GM12878 (cell line): Measurements from ENCODE around the gene LYPD6.

Experiments
- ASH2L ChIP-seq: fragments of 300-600, 200-600 bp; sonication (generic); IDR thresholded peaks from 2 replicates; pipeline ENCODE4 v1.6.1; 2017; ENCODE audit warnings: low read depth, mild to moderate bottlenecking, borderline replicate concordance
- CBFB ChIP-seq: IDR thresholded peaks from 2 replicates; pipeline ENCODE4 v1.6.1; 2016; ENCODE audit warnings: antibody characterized with exemption, low read depth
- CHD4 ChIP-seq: fragments of 200-600 bp; sonication (generic); IDR thresholded peaks from 2 replicates; pipeline ENCODE4 v1.6.1; 2016; ENCODE audit warnings: mild to moderate bottlenecking
- CTCF ChIP-seq, 3 experiments: IDR thresholded peaks in 2 of 3; conservative IDR thresholded peaks in 1 of 3; 2 replicates each; pipeline ENCODE4 v1.5.1; 2011; ENCODE audit warnings: low read depth in 3 of 3, low read length in 3 of 3, mild to moderate bottlenecking in 3 of 3, control low read depth in 2 of 3, moderate library complexity in 2 of 3, inconsistent platforms in 1 of 3, mixed read lengths in 1 of 3; ENCODE audit not compliant: control insufficient read depth in 2 of 3, insufficient read depth in 1 of 3; ENCODE audit errors: extremely low read depth in 1 of 3
- ELK1 ChIP-seq: IDR thresholded peaks from 2 replicates; pipeline ENCODE4 v1.6.1; 2012; ENCODE audit warnings: low read depth, low read length, improper control_type of control experiment
- KDM1A ChIP-seq: fragments of 200-600 bp; sonication (generic); IDR thresholded peaks from 2 replicates; pipeline ENCODE4 v1.6.1; 2016; ENCODE audit warnings: borderline replicate concordance
- POLR2A ChIP-seq: IDR thresholded peaks from 2 replicates; pipeline ENCODE4 v1.6.1; 2011; ENCODE audit warnings: low read depth, mild to moderate bottlenecking, low read length
- SIN3A ChIP-seq: IDR thresholded peaks from 2 replicates; pipeline ENCODE4 v1.6.1; 2012; ENCODE audit warnings: low read depth, low read length, improper control_type of control experiment
- SMARCA5 ChIP-seq: fragments of 450-650 bp; IDR thresholded peaks from 2 replicates; pipeline ENCODE4 v1.6.1; 2017; ENCODE audit warnings: mild to moderate bottlenecking
- TAF1 ChIP-seq: IDR thresholded peaks from 2 replicates; pipeline ENCODE4 v1.6.1; 2011; ENCODE audit warnings: mild to moderate bottlenecking, low read depth, low read length, borderline replicate concordance
- TCF12 ChIP-seq: IDR thresholded peaks from 2 replicates; pipeline ENCODE4 v1.6.1; 2011; ENCODE audit warnings: low read depth, mild to moderate bottlenecking, low read length

GRCh38 chr2:149492923-149493322 lies 162.5 kb downstream of the LYPD6 start:
- TF ChIP-seq CTCF (IDR thresholded peaks at IDR 0.05 in 2 of 3, conservative IDR thresholded peaks at IDR 0.05 in 1 of 3; ENCODE audit: control insufficient read depth in 2 of 3, extremely low read depth in 1 of 3, insufficient read depth in 1 of 3, low read depth in 3 of 3, low read length in 3 of 3), result no peak
- no peak for TF ChIP-seq CBFB
- no peak for TF ChIP-seq ELK1
- TF ChIP-seq TCF12, result no peak
- no peak for TF ChIP-seq POLR2A
- TF ChIP-seq ASH2L, result no peak
- no peak for TF ChIP-seq SMARCA5
- TF ChIP-seq SIN3A, result no peak
- TF ChIP-seq KDM1A, result no peak
- TF ChIP-seq TAF1, result no peak
- TF ChIP-seq CHD4, result no peak
